Stimulated activated CD4-positive, alpha-beta T cell treated with anti-CD3 and anti-CD28 coated beads, Interleukin-2, amount 100 ng/mL, for 4 hours (primary cell): ENCODE results near the gene NINL.

ENCODE experiments used
- DNase-seq: peaks from one replicate; pipeline ENCODE4 v3.0.0-alpha.2; 2020; ENCODE audit warnings: low read depth

Gene NINL

DNA sequence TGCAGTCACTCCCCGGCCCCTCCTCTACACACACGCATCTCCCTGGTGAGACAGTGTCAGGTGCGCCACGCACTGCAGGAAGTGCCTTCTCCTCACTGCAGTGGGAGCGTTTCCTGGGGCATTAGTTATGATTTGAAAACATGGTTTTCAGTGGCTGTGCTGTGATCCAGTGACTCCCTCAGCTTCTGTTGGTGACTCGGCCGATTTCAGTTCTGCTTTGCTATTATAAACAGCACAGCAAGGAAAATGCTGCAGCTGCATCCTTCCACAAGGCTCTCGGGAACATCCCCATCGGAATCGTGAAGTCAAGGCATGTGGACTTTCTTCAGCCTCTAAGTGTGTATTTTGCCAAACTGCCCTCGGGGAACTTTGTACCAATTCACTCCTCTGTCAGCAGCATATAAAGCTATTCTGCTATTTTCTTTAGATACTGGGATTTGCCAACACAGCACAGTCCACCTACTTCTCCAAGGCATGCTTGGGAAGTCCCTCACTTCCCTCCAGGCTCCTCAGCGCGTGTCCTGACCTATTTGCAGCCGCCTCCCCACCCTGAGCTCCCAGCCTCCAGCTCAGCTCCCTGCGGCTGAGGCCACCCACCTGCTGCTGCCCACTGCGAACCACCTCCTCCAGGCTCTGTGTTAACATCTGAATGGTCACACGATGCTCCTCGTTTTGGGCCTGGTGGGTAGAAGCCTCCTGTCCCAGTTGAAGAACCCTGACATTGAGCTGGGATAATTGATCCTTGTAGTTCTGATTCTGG lies 123.4 kb downstream of the NINL start:
- DNase-seq = no peak

DNA sequence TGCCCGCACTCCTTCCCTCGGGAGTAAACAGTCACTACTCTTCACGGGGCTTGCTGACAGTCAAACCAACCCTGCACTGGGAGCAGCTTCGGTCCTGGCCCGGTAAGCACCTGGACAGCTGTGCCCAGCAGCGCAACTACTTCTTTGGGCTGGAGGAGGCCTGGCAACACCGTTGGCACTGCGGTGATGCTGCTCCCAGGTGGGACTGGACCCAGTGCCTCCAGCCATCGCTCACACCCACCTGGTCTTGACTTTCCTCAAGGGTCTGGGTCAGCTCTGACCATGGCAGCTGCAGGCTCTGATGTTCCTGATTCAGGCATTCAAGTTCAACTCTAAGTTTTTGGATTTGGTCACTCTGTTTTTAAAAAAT lies 124.1 kb downstream of the NINL start:
- DNase-seq = no peak

DNA sequence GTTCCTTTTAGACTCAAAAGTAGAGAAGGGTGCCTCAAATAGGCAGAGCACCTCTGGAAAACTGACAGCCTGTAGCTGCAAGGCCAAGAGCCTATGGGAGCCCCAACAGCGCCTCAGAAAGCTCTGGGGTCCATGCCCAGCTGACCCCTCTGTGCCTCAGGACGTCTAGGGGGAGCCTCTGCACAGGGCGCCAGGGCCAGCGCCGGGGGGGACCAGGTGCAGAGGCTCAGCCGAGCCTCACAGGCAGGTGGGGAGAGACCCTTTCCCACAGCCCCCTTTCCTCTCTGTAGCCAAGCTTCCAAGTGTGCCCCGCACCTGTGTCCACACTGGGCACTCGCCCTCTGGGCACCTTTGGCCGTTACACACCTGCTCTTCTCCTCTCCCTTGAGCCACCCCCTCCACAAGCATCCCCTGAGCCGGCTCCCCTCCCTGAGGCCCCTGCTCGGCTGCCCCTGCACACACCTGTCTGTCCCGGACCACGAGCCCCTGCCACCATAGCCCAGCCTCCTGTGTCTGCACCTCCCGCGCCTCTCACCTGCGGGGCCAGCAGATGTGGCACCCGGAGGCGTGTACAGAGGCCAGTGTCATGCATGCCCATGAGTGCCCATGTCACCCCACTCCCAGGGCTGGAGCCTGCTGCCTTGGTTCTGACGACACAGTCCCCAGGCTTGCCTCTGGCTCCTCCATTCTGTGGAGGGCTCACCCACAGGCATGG lies 124.6 kb downstream of the NINL start:
- no peak for DNase-seq

DNA sequence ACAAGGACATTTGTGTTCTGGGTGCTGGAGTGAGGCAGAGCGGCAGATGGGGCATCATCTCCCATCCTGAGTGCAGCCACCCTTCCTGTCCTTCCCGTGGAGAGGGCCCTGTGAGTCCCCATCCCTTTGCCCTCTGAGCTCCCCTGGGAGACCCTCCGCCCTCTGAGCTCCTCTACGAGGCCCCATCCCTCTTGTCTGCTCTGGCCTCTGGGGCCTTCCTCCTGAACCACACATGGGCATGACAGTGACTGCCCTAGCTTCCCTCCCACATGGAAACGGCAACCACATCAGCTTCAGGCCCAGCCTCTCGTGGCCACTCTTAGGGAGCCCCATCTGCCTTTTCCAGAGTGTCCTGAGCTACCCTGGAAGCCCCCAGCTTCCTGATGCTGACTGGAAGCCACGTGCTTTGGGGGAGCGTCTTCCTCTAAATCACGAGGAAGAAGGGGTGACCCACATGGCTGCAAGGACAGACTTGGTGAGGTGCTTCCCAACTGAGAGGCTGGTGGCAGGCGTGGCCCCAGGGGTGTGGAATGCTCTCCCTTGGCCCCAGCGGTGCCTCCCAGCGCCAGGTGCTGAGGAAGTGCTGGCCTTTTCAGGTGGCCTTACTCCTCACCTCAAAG lies 125.3 kb downstream of the NINL start:
- no peak for DNase-seq

DNA sequence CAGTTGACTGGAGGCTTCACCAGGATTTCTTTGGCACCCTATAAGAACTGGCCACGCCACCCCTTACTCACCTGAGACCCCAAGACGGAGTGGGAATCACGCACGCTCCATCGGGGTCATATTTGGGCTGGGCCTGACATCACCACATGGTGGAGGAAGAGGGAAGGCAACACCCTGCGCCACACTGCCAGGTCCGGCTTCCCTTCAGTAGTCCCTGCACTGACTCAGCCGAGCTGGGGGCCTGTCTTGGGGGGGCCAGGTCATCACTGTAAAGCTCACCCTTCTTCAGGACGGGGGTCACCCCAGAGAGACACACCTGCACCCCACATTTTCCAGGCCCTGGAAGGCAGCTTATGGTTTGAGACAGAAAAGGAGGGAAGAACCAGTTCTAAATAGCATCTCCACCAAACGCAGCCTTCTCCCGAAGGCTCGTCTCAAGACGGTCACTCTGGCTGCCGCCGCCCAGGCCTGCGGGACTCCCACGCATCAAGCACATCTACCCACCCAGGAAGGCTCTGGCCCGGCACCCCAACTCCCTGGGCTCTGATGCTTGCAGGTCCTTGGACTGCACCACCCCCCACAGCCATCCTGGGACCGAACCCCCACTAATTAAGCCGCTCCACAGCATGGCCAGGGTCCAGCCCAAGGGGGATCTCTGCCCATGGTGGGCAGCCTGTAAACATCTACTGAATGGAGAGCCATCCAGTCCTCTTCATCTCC lies 126.1 kb downstream of the NINL start:
- no peak for DNase-seq

DNA sequence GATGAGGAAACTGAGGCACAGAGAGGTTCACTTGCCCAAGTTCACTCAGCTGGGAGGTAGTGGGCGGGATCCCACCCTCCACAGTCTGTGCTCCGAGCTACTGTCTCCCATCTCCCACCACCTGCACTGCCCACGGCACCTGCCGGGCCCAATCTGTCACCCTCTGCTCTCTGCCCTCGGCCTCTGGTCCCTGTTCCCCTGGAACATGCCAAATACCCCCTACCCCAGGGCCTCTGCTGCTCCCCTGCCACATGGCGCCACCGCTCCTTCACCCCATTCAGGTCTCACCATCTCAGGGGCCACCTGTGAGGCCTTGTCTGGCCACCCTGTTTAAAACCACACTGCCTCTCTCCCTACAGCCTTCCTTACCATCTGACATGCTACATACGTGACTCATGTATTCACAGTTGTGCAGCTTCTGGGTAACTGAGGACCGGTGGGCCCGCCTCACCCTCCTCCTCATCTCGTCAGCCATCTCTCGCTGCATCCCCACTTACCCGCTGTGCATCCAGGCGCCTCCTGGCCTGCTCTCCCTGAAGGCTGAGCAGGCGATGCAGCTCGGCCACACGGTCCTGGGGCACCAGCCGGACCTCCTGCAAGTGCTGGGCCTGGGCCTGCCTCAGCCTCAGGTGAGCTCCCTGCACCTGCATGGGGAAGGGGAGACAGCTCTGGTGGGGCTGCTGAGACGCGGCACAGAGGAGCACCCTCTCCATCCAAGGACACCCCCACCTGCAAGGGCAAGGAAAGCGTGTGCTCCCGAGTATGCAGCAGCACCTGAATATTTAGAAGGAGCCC lies 127.2 kb downstream of the NINL start:
- no peak for DNase-seq

DNA sequence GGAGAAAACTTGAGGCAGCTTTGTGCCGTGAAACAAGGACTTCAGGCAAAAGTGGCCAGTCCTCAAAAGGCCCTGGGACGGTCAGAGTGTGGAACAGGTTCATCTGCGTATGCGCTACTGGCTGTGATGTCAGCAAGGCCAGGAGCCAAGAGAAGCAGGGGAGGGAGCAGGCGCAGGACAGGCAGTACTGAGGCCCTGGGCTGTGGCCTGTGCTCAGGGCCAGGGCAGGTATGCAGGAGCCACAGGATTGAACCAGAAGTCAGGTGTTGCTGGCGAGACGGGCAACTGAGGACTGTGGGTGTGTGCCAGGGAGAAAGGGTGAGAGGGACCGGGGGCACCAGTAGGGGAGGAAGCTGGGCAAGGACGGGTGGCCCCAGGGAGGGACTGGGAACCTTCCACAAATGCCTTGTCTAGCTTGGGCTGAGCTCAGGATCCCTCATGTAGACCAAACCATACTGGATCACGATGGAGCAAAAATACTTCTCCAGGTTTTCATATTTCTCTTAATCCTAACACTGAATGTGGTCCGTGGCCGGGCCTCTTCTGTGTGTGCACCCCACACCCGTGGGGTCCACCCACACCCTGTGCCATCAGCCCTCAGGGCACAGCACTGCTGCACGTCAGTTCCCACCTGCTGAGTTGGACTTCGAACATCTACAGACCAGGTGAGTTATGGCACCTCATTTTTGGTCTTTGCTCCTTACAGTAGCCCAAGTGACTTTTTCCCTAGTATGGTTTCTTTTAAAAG lies 131.0 kb downstream of the NINL start:
- DNase-seq = no peak

DNA sequence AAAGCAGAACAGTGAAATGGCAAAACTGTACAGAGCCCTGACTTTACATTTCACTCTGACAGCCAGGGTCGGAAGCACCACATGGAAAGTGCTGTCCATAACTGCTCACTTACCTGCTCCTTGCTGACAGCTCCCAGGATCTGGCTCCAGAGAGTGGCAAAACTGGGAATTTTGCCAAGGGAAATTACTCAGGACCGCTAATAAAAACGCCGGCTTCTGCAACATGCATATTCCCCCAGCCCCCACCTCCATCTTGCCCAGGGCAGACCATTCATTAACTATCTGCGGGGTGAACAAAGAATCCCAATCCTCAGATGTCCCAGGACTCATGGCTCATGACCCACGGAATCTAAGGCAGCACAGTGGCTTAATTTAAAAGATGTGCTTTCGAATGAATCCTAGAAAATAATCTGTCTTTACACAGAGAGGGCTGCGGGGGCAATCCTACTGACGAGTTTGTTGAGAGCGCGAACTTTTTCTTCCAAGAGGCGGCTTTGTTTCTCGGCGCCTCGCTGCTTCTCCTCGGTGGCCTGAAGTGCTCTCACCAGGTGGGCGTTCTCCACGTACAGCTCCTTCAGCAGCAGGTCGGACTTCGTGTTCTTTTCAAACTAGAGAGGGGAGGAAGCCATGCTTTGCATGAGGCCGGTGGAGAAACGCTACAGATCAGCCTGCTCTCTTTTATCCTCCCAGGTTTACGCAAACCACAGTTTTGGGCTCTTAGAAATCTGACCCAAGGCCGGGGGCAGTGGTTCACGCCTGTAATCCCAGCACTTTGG lies 132.1 kb downstream of the NINL start:
- no peak for DNase-seq

DNA sequence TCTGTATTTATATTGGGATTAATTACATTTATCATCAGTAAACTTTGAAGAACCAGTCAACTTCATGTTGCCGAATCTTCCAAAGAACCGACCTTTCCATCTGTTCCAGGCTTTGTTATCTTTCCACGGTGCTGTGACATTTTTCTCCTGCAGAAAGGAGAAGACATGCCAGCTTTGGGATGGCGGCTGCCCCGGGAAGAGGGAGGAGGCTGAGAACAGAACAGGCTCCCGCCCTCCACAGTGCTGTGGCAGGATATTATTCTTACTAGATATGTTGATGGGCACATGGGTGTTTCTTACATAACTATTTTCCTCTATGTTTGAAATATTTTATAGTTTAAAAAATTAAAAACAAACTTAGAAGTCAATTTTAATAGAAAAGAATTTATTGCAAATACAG lies 133.0 kb downstream of the NINL start:
- no peak for DNase-seq

DNA sequence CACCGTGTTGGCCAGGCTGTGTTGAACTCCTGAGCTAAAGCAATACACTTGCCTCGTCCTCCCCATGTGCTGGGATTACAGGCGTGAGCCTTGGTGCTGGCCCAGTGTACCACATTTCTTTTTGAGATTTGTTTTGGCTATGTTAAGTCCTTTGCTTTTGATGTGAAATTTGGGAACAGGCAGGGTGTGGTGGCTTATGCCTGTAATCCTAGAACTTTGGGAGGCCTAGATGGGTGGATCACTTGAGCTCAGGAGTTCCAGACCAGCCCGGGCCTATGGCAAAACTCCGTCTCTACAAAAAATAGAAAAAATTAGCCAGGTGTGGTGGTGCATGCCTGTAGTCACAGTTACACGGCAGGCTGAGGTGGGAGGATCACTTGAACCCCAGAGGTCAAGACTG lies 137.7 kb downstream of the NINL start:
- DNase-seq = no peak

DNA sequence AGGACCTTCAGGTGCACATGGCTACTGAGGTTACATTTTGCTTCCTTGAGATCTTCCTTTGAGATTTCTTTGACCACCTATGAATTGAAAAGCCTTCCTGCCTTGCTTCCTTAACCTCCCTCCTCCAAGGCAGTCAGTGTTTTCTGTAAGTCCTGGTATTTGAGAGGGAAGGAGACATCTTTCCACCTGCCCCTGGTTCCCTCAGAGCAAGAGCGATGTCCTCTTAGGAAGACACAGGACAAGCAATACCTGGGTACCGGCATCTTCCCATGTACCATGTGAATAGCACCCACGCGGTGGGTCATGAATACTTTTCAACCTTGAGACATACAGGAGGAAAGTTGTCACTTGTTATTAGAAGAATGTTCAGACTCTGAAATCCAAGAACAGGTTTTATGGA lies 140.8 kb downstream of the NINL start:
- no peak for DNase-seq

DNA sequence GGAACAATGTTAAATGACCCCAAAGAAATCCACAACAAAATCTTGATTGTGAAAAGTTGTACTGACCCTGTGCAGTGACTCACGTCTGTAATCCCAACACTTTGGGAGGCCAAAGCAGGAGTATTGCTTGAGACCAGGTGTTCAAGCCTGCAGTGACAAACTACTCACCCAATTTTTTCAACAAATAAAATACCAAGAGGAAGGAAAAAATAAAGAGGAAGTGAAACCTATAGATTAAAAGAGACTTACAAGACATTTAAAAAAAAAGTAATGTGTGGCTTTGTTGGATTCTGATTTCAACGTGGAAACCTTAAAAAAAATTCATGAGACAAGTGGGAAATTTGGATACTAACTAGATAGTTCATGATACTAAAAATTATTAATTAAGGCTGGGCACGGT lies 146.0 kb downstream of the NINL start:
- DNase-seq = no peak

DNA sequence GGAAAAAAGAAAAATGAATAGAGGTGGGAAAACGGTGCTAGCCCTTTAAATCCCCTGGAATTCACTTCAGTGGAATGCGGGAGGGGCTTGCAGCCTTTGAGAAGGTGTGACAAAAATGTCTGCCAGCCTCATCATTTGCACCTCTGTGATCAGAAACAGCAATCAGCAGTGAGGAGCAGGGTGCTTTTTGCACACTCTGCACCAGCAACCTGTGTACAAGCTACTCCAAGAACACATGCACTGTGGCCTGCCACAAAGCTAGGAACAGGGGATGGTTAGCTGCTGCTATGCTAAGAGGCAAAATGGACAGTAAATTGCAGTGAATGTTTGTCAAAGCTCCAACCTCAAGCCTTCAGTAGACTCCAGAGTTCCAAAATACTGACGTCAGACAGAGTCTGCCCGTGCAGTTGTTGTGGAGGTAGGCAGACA lies 148.2 kb downstream of the NINL start:
- DNase-seq = no peak

DNA sequence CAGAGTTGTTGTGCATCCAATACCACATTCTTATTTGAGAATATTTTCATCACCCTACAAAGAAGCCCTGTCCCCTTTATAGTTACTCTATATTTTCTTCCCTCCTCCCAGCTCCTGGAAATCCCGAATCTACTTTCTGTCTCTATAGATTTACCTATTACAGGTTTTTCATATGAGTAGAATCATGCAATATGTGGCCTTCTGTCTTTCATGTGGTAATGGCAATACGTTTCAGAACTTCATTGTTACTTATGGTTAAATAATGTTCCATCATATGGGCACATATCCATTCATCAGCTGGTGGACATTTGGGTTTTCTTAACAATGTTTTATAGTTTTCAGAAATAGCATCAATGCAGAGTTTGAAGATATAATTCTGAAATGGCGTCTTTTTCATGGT lies 160.8 kb downstream of the NINL start:
- DNase-seq = no peak

DNA sequence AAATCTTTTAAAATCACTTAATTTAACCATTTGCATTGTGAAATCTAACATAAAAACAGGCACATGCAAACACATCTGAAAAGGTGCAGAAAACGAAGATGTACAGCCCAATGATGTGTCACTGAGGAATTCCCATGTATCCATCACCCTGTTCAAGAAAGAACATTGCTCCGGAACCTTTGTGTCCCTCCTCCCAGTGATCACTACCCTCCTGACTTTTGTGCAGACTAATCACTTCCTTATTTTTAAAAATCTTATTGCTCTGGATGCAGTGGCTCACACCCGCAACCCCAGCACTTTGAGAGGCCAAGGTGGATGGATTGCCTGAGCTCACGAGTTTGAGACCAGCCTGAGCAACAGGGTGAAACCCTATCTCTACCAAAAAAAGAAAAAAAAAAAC lies 163.3 kb downstream of the NINL start:
- no peak for DNase-seq

DNA sequence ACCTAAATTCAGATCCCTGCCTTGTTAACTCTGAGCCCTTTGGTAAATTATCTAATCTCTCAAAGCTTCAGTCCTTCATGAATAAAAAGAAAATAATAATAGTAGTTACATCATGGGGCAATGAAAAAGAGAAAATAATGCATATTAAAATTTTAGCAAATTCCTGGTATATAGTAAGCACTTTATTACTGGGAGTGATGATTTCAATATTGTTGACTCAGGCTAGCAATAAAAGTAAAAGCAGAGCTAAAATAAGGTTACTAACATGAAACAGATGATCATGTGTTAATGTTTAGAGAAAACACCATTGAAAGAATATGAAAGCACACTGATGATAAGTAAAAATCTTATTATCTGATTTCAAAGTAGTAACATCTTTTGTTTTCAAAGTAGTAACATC lies 164.2 kb downstream of the NINL start:
- DNase-seq = no peak

DNA sequence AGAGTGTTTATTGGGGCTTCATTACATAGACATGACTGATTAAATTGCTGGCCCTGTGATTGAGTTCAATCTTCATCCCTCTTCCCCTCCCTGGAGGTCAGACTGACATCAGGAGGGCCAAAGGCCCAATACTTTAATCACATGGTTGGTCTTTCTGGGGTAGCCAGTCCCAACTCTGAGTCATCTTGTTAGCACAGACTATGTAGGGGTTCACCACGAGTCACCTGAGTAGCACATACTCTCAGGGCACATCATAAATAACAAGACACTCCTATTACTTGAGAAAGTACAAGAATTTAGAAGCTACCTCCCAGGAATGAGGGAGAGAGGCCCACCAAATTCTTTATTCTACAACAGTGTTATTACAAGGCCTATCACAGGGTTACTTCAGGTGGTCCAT lies 166.6 kb downstream of the NINL start:
- no peak for DNase-seq

DNA sequence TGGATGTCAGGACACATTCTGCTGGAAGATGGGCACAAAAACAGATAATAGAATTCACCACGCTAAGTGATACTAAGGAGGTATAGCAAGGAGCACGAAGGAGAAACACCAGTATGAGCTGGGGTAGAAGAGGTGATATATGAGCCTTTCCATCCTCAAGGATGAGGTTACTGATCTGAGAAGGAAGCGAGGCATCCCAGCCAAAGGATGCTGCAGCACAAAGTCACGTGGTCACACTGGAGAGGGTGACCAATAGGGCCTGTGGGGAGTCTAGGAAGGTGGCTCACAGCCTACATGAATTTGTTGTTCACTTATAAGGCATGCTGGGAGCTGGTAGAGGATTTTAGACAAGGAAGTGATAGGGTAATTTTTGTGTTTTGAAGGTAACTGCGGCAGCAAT lies 176.4 kb downstream of the NINL start:
- DNase-seq = no peak

DNA sequence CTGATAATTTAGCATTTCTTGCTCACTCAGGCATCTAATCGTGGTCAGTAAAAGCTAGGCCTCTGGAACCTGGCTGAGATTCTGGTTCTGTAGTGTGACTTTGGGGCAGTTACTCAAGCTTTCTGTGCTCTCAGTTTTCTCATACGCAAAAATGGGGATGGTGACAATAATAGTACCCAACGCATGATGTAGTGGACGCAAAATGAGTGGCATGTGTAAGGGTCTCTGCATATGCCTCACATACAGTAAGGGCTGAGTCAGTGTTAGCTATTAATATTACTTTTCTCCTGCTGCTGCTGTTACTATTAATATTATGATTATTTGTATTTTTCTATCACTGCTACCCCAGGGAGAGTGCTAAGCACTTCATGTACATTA lies 177.2 kb downstream of the NINL start:
- no peak for DNase-seq
